OCI-LY1 (cell line): ENCODE measurements around the gene ASRGL1.

ENCODE experiments used
- H2AFZ ChIP-seq: fragments of 200-600 bp; sonication (generic), shearing (Covaris generic); 2 replicates; pipeline ENCODE4 v1.6.0; 2014; ENCODE audit warnings: antibody characterized with exemption, mild to moderate bottlenecking, low read length
- H3F3A ChIP-seq: fragments of 200-600 bp; sonication (generic), shearing (Covaris generic); 2 replicates; pipeline ENCODE4 v1.6.0; 2014; ENCODE audit warnings: mild to moderate bottlenecking, antibody characterized with exemption, low read length, moderate library complexity; ENCODE audit not compliant: insufficient read depth
- H3K27ac ChIP-seq: fragments of 200-600 bp; sonication (generic); 2 replicates; pipeline ENCODE4 v1.5.1; 2014; ENCODE audit warnings: low read length, mixed run types, mild to moderate bottlenecking, low read depth; ENCODE audit not compliant: poor library complexity, severe bottlenecking
- H3K27me3 ChIP-seq: fragments of 200-600 bp; sonication (generic); 2 replicates; pipeline ENCODE4 v1.6.0; 2014; ENCODE audit warnings: antibody characterized with exemption, mild to moderate bottlenecking, low read length, moderate library complexity; ENCODE audit not compliant: insufficient read depth
- H3K36me3 ChIP-seq: fragments of 200-600 bp; sonication (generic); 2 replicates; pipeline ENCODE4 v1.6.1; 2014; ENCODE audit warnings: mild to moderate bottlenecking, antibody characterized with exemption, low read length, moderate library complexity, mixed read lengths; ENCODE audit not compliant: insufficient read depth
- H3K4me1 ChIP-seq: fragments of 200-600 bp; sonication (generic); 2 replicates; pipeline ENCODE4 v1.5.1; 2014; ENCODE audit warnings: mild to moderate bottlenecking, low read length, moderate library complexity; ENCODE audit not compliant: insufficient read depth, severe bottlenecking
- H3K4me2 ChIP-seq: fragments of 200-600 bp; sonication (generic), shearing (Covaris generic); 2 replicates; pipeline ENCODE4 v1.6.1; 2014; ENCODE audit warnings: low read length
- H3K4me3 ChIP-seq: fragments of 200-600 bp; sonication (generic); 2 replicates; pipeline ENCODE4 v1.5.1; 2014; ENCODE audit warnings: low read length, low read depth, mild to moderate bottlenecking, mixed read lengths; ENCODE audit not compliant: poor library complexity, severe bottlenecking
- H3K79me2 ChIP-seq: fragments of 200-600 bp; shearing (Covaris generic); 2 replicates; pipeline ENCODE4 v1.6.1; 2016; ENCODE audit warnings: mixed run types, low read length, mixed read lengths; ENCODE audit not compliant: insufficient read depth
- H3K9ac ChIP-seq: fragments of 200-600 bp; sonication (generic), shearing (Covaris generic); 2 replicates; pipeline ENCODE4 v1.6.1; 2014; ENCODE audit warnings: mild to moderate bottlenecking, low read length, mixed read lengths
- H3K9me2 ChIP-seq: fragments of 200-600 bp; sonication (generic), shearing (Covaris generic); 2 replicates; pipeline ENCODE4 v1.6.1; 2014; ENCODE audit warnings: low read depth, mild to moderate bottlenecking, low read length, mixed read lengths
- H3K9me3 ChIP-seq: fragments of 200-600 bp; shearing (Covaris generic); 2 replicates; pipeline ENCODE4 v1.6.1; 2014; ENCODE audit warnings: low read length, mixed read lengths
- H4K20me1 ChIP-seq: fragments of 200-600 bp; sonication (generic), shearing (Covaris generic); 2 replicates; pipeline ENCODE4 v1.6.0; 2016; ENCODE audit warnings: mild to moderate bottlenecking, low read length; ENCODE audit not compliant: insufficient read depth
- CTCF ChIP-seq: fragments of 200-600 bp; sonication (generic), shearing (Covaris generic); IDR thresholded peaks from 2 replicates; pipeline ENCODE4 v1.5.1; 2017; ENCODE audit warnings: mild to moderate bottlenecking, antibody characterized with exemption, low read length, moderate library complexity, mixed read lengths
- EZH2 ChIP-seq: fragments of 200-600 bp; sonication (generic), shearing (Covaris generic); IDR thresholded peaks from 2 replicates; pipeline ENCODE4 v1.8.0; 2017; ENCODE audit warnings: borderline replicate concordance, mixed run types, mild to moderate bottlenecking, antibody characterized with exemption, low read length, moderate library complexity, mixed read lengths

ASRGL1 gene

GRCh38 chr11:62399172-62399877 lies 62.1 kb downstream of the ASRGL1 start:
- no peak overlapping the region for H3K4me2 ChIP-seq
- no peak overlapping the region for H3K9ac ChIP-seq
- no peaks in the 10 kb centered on the region for H3F3A ChIP-seq
- H3K4me3 ChIP-seq = no peak overlapping the region
- no peaks in the 10 kb centered on the region for H3K79me2 ChIP-seq
- H2AFZ ChIP-seq = no peak overlapping the region
- no peaks in the 10 kb centered on the region for H4K20me1 ChIP-seq
- H3K36me3 ChIP-seq = no peaks in the 10 kb centered on the region
- TF ChIP-seq EZH2 (no peak), CTCF (no peak)
- H3K9me2 ChIP-seq = no peaks in the 10 kb centered on the region
- H3K9me3 ChIP-seq = no peaks in the 10 kb centered on the region
- no peak overlapping the region for H3K27ac ChIP-seq
- H3K4me1 ChIP-seq = no peaks in the 10 kb centered on the region
- H3K27me3 ChIP-seq = no peaks in the 10 kb centered on the region

- no peaks in the 10 kb centered on the region for H3K4me1 ChIP-seq
- no peaks in the 10 kb centered on the region for H3K79me2 ChIP-seq
- H3F3A ChIP-seq = no peaks in the 10 kb centered on the region
- no peaks in the 10 kb centered on the region for H3K36me3 ChIP-seq
- H3K9ac ChIP-seq = no peak overlapping the region
- H3K4me3 ChIP-seq = no peak overlapping the region
- no peaks in the 10 kb centered on the region for H3K9me2 ChIP-seq
- H3K4me2 ChIP-seq = no peak overlapping the region
- no peaks in the 10 kb centered on the region for H3K9me3 ChIP-seq
- H3K27ac ChIP-seq = no peak overlapping the region
- H4K20me1 ChIP-seq = no peaks in the 10 kb centered on the region
- no peaks in the 10 kb centered on the region for H3K27me3 ChIP-seq
- no peak overlapping the region for H2AFZ ChIP-seq
- TF ChIP-seq CTCF (no peak), EZH2 (no peak)
Measured at GRCh38 chr11:62399878-62400266, 62.6 kb downstream of the ASRGL1 start.

- no peaks in the 10 kb centered on the region for H3K27me3 ChIP-seq
- H3K4me2 ChIP-seq = no peak overlapping the region
- no peak for TF ChIP-seq CTCF
- no peak for TF ChIP-seq EZH2
- H2AFZ ChIP-seq = no peak overlapping the region
- H3K9me3 ChIP-seq = no peaks in the 10 kb centered on the region
- H3F3A ChIP-seq = no peaks in the 10 kb centered on the region
- no peaks in the 10 kb centered on the region for H3K36me3 ChIP-seq
- no peaks in the 10 kb centered on the region for H4K20me1 ChIP-seq
- H3K27ac ChIP-seq = no peak overlapping the region
- H3K9ac ChIP-seq = no peak overlapping the region
- H3K79me2 ChIP-seq = no peaks in the 10 kb centered on the region
- no peaks in the 10 kb centered on the region for H3K9me2 ChIP-seq
- no peaks in the 10 kb centered on the region for H3K4me1 ChIP-seq
- H3K4me3 ChIP-seq = no peak overlapping the region
Measured at GRCh38 chr11:62400281-62400680, 63.0 kb downstream of the ASRGL1 start.
